HG02943 (cell line): ENCODE measurements around the gene RDH5.

Experiments used
- ATAC-seq: cut with Tn5 transposase; IDR thresholded peaks from one replicate; pipeline ENCODE4 v1.9.1; 2021; ENCODE audit warnings: mild to moderate bottlenecking, low read depth, moderate library complexity; ENCODE audit not compliant: unreplicated experiment

The RDH5 gene, protein sequence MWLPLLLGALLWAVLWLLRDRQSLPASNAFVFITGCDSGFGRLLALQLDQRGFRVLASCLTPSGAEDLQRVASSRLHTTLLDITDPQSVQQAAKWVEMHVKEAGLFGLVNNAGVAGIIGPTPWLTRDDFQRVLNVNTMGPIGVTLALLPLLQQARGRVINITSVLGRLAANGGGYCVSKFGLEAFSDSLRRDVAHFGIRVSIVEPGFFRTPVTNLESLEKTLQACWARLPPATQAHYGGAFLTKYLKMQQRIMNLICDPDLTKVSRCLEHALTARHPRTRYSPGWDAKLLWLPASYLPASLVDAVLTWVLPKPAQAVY

GRCh38 chr12:55720071-55720564 lies at the start of gene RDH5:
Gene RDH5, plus strand, starts transcription at chr12:55720393. Its CDS starts 792 bp downstream, at chr12:55721185.
- no peak for ATAC-seq

- ATAC-seq: no peak
Observed at GRCh38 chr12:55671746-55672145, 48.4 kb upstream of the RDH5 start.

- ATAC-seq: peak; percentile 98
Observed at GRCh38 chr12:55673638-55674037, 46.6 kb upstream of the RDH5 start.

GRCh38 chr12:55675666-55676065 lies 44.5 kb upstream of the RDH5 start:
- ATAC-seq: no peak

GRCh38 chr12:55676707-55677106 lies 43.5 kb upstream of the RDH5 start:
- ATAC-seq: no peak

DNA sequence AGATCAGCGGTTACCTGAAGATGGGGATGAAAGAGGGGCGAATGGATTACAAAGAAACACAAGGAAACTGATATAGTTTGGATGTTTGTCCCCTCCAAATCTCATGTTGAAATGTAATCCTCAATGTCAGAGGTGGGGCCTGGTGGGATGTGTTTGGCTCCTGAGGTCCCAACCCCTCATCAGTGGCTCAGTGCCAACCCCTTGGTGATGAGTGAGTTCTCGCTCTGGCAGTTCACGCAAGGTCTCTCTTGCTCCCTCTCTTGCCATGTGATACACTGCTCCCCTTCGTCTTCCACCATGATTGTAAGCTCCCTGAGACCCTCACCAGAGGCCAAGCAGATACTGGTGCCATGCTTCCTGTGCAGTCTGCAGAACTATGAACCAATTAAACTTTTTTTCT lies 40.5 kb upstream of the RDH5 start:
- ATAC-seq: no peak

DNA sequence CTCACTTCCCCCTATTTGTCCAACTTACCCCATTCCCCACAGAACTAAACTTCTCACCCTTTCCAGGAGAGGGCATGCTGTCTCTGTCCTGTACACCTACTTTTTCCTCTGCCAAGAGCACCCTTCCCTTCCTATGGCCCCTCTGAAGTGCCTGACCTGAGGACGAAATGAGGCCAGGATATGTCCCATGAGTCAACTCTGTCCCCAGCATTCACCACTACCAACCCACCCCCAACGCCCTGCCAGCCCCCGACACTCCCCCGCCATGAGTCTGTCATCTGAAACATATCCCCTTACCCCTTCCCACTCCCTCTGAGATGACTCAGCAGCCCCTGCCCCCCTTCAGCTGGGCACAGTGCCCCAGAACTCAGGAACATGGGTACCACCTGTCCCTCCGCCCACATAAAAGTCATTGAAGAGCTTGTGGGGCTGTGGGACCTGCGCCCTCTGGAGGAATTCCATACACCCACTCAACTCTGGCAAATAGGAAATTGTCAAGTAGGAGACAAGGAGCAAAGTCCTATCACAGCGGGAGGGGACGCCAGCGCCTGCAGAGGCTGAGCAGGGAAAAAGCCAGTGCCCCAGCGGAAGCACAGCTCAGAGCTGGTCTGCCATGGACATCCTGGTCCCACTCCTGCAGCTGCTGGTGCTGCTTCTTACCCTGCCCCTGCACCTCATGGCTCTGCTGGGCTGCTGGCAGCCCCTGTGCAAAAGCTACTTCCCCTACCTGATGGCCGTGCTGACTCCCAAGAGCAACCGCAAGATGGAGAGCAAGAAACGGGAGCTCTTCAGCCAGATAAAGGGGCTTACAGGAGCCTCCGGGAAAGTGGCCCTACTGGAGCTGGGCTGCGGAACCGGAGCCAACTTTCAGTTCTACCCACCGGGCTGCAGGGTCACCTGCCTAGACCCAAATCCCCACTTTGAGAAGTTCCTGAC lies 38.8 kb upstream of the RDH5 start:
- ATAC-seq: no peak

- ATAC-seq: no peak
Observed at GRCh38 chr12:55682087-55682796, 38.0 kb upstream of the RDH5 start.

- ATAC-seq: no peak
Observed at GRCh38 chr12:55683676-55684075, 36.5 kb upstream of the RDH5 start.

DNA sequence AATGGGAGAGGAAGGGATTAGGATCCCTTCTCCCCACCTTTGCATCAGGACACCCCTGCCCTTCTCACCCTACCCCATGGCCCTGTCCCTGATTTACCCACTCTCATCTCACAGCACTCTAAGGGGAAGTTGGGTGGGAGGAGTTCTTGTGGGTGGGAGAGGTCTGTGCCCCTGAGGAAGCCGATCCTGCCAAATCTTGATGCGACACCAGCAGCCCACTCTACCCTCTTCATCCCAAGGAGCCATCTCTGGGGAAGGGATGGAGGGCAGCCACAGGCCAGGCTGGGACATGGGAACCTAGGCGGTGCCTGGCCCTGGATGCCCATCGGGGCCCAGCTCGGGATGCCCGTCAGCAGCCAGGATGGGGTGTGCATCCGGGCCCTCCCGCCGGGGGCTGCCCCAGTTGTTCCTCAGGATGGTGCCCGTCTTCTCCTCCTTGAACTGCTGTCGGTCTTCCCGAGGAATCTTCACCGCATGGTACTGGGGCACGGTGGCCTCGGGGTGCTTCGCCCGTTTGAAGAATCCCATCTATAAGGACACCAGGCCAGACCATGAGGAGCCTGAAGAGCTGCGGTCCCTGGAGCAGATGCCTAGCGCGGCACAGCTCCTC lies 35.3 kb upstream of the RDH5 start:
- no peak for ATAC-seq

DNA sequence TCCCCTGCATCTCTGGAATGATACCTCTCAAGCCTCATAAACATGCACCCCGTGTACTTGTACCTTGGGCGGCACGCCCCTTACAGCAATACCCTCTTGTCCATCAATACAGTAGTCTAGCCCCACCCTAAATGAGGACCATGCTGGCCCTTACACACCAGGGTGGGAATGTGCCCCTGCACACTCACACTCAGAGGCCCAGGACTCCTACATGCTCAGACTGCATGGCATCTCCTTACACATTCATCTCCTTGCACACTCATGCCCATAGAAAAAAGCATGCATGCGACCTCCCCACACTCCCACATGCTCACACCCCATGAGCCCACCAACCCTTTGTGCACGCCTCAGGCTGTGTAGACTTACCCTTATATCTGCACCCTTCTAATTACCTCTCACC lies 34.5 kb upstream of the RDH5 start:
- no peak for ATAC-seq

GRCh38 chr12:55686366-55687010 lies 33.7 kb upstream of the RDH5 start:
- no peak for ATAC-seq

DNA sequence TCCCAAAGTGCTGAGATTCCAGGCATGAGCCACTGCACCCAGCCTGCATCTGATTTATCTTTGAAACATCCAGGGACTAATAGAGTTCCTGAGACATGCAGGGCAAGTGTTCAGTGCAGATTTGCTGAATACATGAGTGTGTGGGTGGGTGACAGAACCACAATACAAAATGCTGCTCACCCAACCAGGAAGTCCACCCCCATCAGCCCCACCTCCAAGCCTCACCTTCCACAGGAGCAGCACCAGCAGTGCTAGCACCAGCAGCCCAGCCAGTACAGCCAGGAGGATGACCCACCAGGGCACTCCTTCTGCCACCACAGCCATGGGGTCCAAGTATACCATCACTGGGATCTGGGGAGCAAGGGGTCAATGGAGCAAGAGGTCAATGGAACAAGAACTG lies 32.4 kb upstream of the RDH5 start:
- ATAC-seq: no peak

DNA sequence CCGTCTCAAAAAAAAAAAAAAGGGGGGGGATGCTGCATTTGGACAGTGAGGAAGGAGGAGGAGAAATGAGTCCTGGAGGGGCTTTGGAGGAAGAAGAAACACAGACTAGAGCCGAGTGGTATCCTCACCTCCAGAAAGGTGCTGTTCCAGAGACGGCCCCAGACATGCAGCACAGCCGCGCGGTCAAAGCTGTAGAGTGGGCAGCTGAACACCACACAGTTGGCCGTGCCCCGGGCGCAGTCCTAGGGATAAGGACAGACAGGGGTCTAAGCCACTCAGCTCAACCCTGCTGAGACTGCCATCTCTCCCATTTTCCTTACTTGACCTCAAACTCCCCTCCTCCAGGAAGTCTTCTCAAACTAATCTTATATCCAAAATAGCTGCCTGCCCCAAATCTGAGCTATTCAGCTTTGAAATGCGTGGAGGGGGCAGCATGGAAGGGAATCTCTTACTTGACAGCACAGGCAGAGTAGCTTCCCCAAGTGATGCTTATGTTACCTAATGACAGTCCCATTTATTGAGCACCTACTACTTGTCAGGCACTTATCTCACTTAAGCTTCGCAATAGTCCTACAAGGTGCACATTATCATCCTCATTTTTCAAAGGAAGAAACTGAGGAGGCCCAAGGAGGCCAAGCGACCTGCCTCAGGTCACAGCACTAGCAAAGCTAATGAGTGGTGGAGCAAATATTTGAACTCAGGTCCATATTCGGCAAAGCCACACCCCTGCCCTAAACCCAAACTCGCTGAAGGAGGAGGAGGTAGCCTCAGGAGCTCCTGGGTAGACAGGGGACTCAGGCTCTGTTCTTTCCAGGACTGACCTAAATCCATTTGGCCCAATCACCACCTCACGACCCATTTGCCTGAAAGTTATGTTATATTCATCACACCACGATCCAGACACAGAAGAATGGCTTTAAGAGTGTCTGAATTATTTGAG lies 31.2 kb upstream of the RDH5 start:
- no peak for ATAC-seq

- no peak for ATAC-seq
Observed at GRCh38 chr12:55692631-55693322, 27.4 kb upstream of the RDH5 start.

DNA sequence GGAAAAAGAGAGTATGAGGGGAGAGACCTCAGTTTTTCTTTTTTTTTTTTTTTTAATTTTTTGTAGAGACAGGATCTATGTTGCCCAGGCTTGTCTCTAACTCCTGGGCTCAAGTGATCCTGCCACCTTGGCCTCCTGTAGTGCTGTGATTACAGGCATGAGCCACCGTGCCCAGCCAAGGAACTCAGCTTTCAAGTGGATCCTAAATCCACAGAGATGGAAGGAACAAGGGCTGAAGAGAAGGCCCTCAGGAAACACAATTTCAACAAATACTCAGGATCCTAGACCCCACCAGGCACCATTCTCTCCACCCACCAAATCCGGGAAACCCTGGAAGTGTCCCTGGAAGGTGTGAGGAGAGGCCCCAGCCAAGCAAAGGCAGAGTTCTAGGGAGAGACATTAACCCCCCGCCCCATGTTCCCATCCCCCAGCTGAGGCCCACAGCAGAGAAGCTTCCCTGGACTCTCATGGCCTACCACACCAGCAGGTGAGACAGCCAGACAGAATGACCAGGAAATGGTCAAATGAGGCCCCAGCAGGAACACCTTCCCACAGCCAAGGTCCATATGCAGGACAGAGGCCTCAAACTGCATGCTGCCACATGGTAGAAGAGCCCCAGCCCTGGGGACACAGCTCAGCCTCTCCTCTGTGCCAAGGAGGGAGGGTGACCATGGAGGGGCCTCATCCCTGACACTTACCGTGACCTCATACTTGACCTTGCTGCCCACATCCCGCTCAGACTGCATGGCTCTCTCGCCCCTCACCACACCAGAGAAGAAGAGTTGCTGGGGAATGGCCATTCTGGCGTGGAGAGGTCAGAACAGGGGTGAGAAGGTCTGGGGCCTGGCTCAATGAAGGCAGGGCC lies 26.6 kb upstream of the RDH5 start:
- ATAC-seq: no peak

GRCh38 chr12:55694188-55694515 lies 26.0 kb upstream of the RDH5 start:
- no peak for ATAC-seq

GRCh38 chr12:55694651-55695050 lies 25.5 kb upstream of the RDH5 start:
- no peak for ATAC-seq
